Islet of Langerhans (tissue), 1 donor: ENCODE data around the gene TNIK.

Experiments
- FAIRE-seq: peaks from one replicate; lab custom pipeline; 2011; peaks lifted over from hg19 to GRCh38; lab: Jason Lieb, UNC

Gene TNIK

GRCh38 chr3:171023566-171023965 is 436.6 kb downstream of the TNIK start:
- FAIRE-seq: no peak

GRCh38 chr3:171021377-171021776 is 438.8 kb downstream of the TNIK start:
- no peak for FAIRE-seq

GRCh38 chr3:171018156-171018935 is 441.9 kb downstream of the TNIK start:
- no peak for FAIRE-seq

- no peak for FAIRE-seq
These were observed 446.1 kb downstream of the TNIK start for GRCh38 chr3:171013822-171014748.

- peak; percentile 49 for FAIRE-seq
These were observed 448.3 kb downstream of the TNIK start for GRCh38 chr3:171011873-171012336.
